SK-N-SH (cell line): Measurements from ENCODE around the gene MN1. TPM values are rescaled to one million over a fixed set of nuclear protein-coding genes. Genes with fewer than 3 reads are reported as not detected.

Experiments used
- CTCF ChIA-PET: fragments of 300-600, 350-600 bp; formaldehyde crosslinking; extraction: SDS; loops from one replicate; lab custom pipeline; 2021; lab: Yijun Ruan, JAX
- POLR2A ChIA-PET: fragments of 350-600 bp; sonication (Branson Sonifier 250); formaldehyde crosslinking; extraction: SDS; loops from one replicate; lab custom pipeline; 2020; ENCODE audit warnings: antibody characterized with exemption, inconsistent platforms; lab: Yijun Ruan, JAX
- DNase-seq: peaks from one replicate; pipeline ENCODE4 v3.0.0; 2012
- H2AFZ ChIP-seq: fragments of 200-600 bp; sonication (generic); 2 replicates; pipeline ENCODE4 v1.8.1; 2016; ENCODE audit warnings: antibody characterized with exemption, mild to moderate bottlenecking, low read depth
- H3F3A ChIP-seq: fragments of 200-600 bp; sonication (generic); replicated peaks from 2 replicates; pipeline ENCODE3; 2016; ENCODE audit warnings: antibody characterized with exemption, mild to moderate bottlenecking; ENCODE audit not compliant: insufficient read depth
- H3K27ac ChIP-seq, 2 experiments: fragments of 200-500 bp in 1 of 2; fragments of 200-600 bp in 1 of 2; sonication (Bioruptor generic) in 1 of 2; sonication (generic), shearing (Covaris generic) in 1 of 2; 2 replicates each; pipeline versions ENCODE4 v1.5.1 to v1.6.1; 2014 to 2016; ENCODE audit warnings: low read depth in 2 of 2, inconsistent platforms in 1 of 2, low read length in 1 of 2, mild to moderate bottlenecking in 1 of 2, mixed read lengths in 1 of 2
- H3K27me3 ChIP-seq: fragments of 200-600 bp; sonication (generic), shearing (Covaris generic); 2 replicates; pipeline ENCODE4 v1.6.1; 2016; ENCODE audit warnings: mixed run types; ENCODE audit not compliant: insufficient read depth
- H3K36me3 ChIP-seq, 2 experiments: fragments of 200-500 bp in 1 of 2; fragments of 200-600 bp in 1 of 2; sonication (Bioruptor generic) in 1 of 2; sonication (generic) in 1 of 2; replicated peaks in 1 of 2; 2 replicates each; pipeline versions ENCODE3 to v1.5.1; 2014 to 2016; ENCODE audit warnings: low read length in 1 of 2, mild to moderate bottlenecking in 1 of 2; ENCODE audit not compliant: insufficient read depth in 2 of 2, control insufficient read depth in 1 of 2
- H3K4me1 ChIP-seq, 2 experiments: fragments of 200-500 bp in 1 of 2; fragments of 200-600 bp in 1 of 2; sonication (Bioruptor generic) in 1 of 2; sonication (generic), shearing (Covaris generic) in 1 of 2; 2 replicates each; pipeline versions ENCODE4 v1.5.1 to v1.6.1; 2014 to 2016; ENCODE audit warnings: low read depth in 1 of 2, low read length in 1 of 2, mixed run types in 1 of 2; ENCODE audit not compliant: insufficient read depth in 2 of 2, control insufficient read depth in 1 of 2
- H3K4me2 ChIP-seq: fragments of 200-600 bp; sonication (generic), shearing (Covaris generic); 2 replicates; pipeline ENCODE4 v1.6.1; 2017; ENCODE audit warnings: mixed run types
- H3K4me3 ChIP-seq, 2 experiments: fragments of 200-500 bp in 1 of 2; fragments of 200-600 bp in 1 of 2; sonication (Bioruptor generic) in 1 of 2; sonication (generic), shearing (Covaris generic) in 1 of 2; 2 replicates each; pipeline versions ENCODE4 v1.5.1 to v1.8.1; 2014 to 2016; ENCODE audit warnings: low read depth in 2 of 2, inconsistent platforms in 1 of 2, low read length in 1 of 2, mild to moderate bottlenecking in 1 of 2, mixed read lengths in 1 of 2, moderate library complexity in 1 of 2
- H3K79me2 ChIP-seq: fragments of 200-600 bp; sonication (generic); 2 replicates; pipeline ENCODE4 v1.8.1; 2017; ENCODE audit warnings: mild to moderate bottlenecking; ENCODE audit not compliant: insufficient read depth
- H3K9ac ChIP-seq: fragments of 200-600 bp; sonication (generic); 2 replicates; pipeline ENCODE4 v1.6.1; 2017; ENCODE audit warnings: mixed run types
- H3K9me2 ChIP-seq: fragments of 200-600 bp; sonication (generic); 2 replicates; pipeline ENCODE4 v1.6.1; 2017; ENCODE audit warnings: mixed run types
- H3K9me3 ChIP-seq: fragments of 200-600 bp; sonication (generic); 2 replicates; pipeline ENCODE4 v1.6.1; 2017; ENCODE audit warnings: mixed run types, mild to moderate bottlenecking, moderate library complexity
- H4K20me1 ChIP-seq: fragments of 200-600 bp; sonication (generic); 2 replicates; pipeline ENCODE4 v1.6.1; 2017; ENCODE audit warnings: mild to moderate bottlenecking, mixed run types; ENCODE audit not compliant: insufficient read depth
- CHD2 ChIP-seq: fragments of 150-350 bp; IDR thresholded peaks from 2 replicates; pipeline ENCODE4 v1.6.1; 2018; ENCODE audit warnings: low read length; ENCODE audit not compliant: partially characterized antibody
- ELF1 ChIP-seq: IDR thresholded peaks from 2 replicates; pipeline ENCODE4 v1.4.0; 2012
- EZH2phosphoT487 ChIP-seq: fragments of 200-600 bp; sonication (generic); IDR thresholded peaks from 2 replicates; pipeline ENCODE4 v1.6.1; 2017; ENCODE audit warnings: low read depth, mixed run types, mild to moderate bottlenecking, antibody characterized with exemption, moderate library complexity, borderline replicate concordance
- FOSL2 ChIP-seq: IDR thresholded peaks from 2 replicates; pipeline ENCODE4 v1.4.0; 2012; ENCODE audit warnings: low read depth, mild to moderate bottlenecking, moderate library complexity, borderline replicate concordance
- GATA2 ChIP-seq: sonication (generic); formaldehyde crosslinking; IDR thresholded peaks from 2 replicates; pipeline ENCODE4 v1.5.0; 2020; ENCODE audit warnings: mild to moderate bottlenecking, missing genetic modification reagents
- IRF3 ChIP-seq: fragments of 150-350 bp; IDR thresholded peaks from 2 replicates; pipeline ENCODE4 v1.6.1; 2016; ENCODE audit warnings: mild to moderate bottlenecking, low read depth, low read length
- MAX ChIP-seq: IDR thresholded peaks from 2 replicates; pipeline ENCODE4 v1.4.0; 2012; ENCODE audit warnings: low read depth
- MXI1 ChIP-seq: IDR thresholded peaks from 2 replicates; pipeline ENCODE4 v1.6.1; 2012; ENCODE audit warnings: mild to moderate bottlenecking, low read depth, low read length, improper control_type of control experiment
- NFIC ChIP-seq: IDR thresholded peaks from 2 replicates; pipeline ENCODE4 v1.4.0; 2012; ENCODE audit warnings: borderline replicate concordance
- NRF1 ChIP-seq: IDR thresholded peaks from 2 replicates; pipeline ENCODE4 v1.6.1; 2012; ENCODE audit warnings: low read depth, mild to moderate bottlenecking, low read length
- POLR2AphosphoS5 ChIP-seq: IDR thresholded peaks from 2 replicates; pipeline ENCODE4 v1.6.1; 2012; ENCODE audit warnings: low read depth, low read length
- SMC3 ChIP-seq: IDR thresholded peaks from 2 replicates; pipeline ENCODE4 v1.6.1; 2012; ENCODE audit warnings: low read depth, low read length, improper control_type of control experiment
- TAF1 ChIP-seq: IDR thresholded peaks from 2 replicates; pipeline ENCODE4 v1.6.1; 2012; ENCODE audit warnings: low read depth, mild to moderate bottlenecking, low read length, moderate library complexity, borderline replicate concordance
- TCF12 ChIP-seq: IDR thresholded peaks from 2 replicates; pipeline ENCODE4 v1.4.0; 2012
- YY1 ChIP-seq: IDR thresholded peaks from 2 replicates; pipeline ENCODE4 v1.4.0; 2012; ENCODE audit warnings: low read depth, mild to moderate bottlenecking
- WGBS: methylation state at CpG from one replicate; pipeline ENCODE4 v1.1.6; 2017; ENCODE audit warnings: low lambda C conversion rate; 5-methylcytosine and 5-hydroxymethylcytosine counted together
- polyA plus RNA-seq, 3 experiments: library from polyadenylated mRNA; depleted of rRNA; stranded (reverse); fragments of >200 nt; gene quantifications; 2 replicates each; pipeline ENCODE4 v1.2.3, GENCODE V29; 2012
- TF ChIP-seq, protein P1 (sequence below): fragments of 150-350 bp; IDR thresholded peaks from 2 replicates; pipeline ENCODE4 v1.6.1; 2017; ENCODE audit warnings: antibody characterized with exemption, low read length, low read depth, borderline replicate concordance
- TF ChIP-seq, protein P2 (sequence below): IDR thresholded peaks from 2 replicates; pipeline ENCODE4 v1.4.0; 2012; ENCODE audit warnings: low read depth, borderline replicate concordance

Gene MN1
- polyA plus RNA-seq, 1 of the 3 experiments (the other 2 are of a cell fraction) = 0.20 TPM

DNA sequence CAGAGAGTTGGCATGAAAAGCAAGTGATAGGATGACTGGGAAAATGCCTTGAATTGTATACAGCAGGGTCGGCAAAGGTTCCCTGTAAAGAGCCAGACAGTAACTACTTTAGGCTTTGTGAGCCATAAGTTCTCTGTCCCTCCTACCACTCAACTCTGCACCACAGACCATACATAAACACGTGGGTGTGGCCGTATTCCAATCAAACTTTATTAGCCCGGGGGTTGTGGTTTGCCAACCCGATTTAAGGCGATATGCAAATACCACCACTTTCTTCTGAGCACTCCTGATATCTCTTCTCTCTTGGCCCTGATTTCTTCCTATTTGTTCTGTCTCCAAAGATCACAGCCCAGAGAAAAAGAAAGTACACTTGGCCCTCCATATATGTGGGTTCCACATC is 87.5 kb downstream of the MN1 start (continued):
- TF ChIP-seq, protein P1, sequence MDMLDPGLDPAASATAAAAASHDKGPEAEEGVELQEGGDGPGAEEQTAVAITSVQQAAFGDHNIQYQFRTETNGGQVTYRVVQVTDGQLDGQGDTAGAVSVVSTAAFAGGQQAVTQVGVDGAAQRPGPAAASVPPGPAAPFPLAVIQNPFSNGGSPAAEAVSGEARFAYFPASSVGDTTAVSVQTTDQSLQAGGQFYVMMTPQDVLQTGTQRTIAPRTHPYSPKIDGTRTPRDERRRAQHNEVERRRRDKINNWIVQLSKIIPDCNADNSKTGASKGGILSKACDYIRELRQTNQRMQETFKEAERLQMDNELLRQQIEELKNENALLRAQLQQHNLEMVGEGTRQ = no peak
- TF ChIP-seq TAF1 (no peak), FOSL2 (no peak), TCF12 (no peak), CHD2 (no peak), YY1 (no peak), SMC3 (no peak), MAX (no peak)
- TF ChIP-seq, protein P2, sequence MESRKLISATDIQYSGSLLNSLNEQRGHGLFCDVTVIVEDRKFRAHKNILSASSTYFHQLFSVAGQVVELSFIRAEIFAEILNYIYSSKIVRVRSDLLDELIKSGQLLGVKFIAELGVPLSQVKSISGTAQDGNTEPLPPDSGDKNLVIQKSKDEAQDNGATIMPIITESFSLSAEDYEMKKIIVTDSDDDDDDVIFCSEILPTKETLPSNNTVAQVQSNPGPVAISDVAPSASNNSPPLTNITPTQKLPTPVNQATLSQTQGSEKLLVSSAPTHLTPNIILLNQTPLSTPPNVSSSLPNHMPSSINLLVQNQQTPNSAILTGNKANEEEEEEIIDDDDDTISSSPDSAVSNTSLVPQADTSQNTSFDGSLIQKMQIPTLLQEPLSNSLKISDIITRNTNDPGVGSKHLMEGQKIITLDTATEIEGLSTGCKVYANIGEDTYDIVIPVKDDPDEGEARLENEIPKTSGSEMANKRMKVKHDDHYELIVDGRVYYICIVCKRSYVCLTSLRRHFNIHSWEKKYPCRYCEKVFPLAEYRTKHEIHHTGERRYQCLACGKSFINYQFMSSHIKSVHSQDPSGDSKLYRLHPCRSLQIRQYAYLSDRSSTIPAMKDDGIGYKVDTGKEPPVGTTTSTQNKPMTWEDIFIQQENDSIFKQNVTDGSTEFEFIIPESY = no peak

- no peak for DNase-seq
- no peaks in the 10 kb centered on the region for H3K79me2 ChIP-seq
These were observed 88.1 kb downstream of the MN1 start for GRCh38 chr22:27713461-27713860.

More at GRCh38 chr22:27713461-27713860, 88.1 kb downstream of the MN1 start:
- no peaks in the 10 kb centered on the region for H3K36me3 ChIP-seq
- peaks cover 8 to 13% of the 10 kb centered on the region in 2 experiments; a peak in 1 of 4 replicates for H3K4me1 ChIP-seq
- no peaks in the 10 kb centered on the region; the same call in 1 of the 2 replicates for H3K27me3 ChIP-seq
- H3K9ac ChIP-seq = no peak overlapping the region
- no peaks in the 10 kb centered on the region for H3K9me3 ChIP-seq
- no peak overlapping the region for H3K4me2 ChIP-seq
- ChIA-PET CTCF (no interaction called here), POLR2A (no interaction called here)
- H3K4me3 ChIP-seq = no peak overlapping the region
- TF ChIP-seq IRF3 (no peak), MXI1 (no peak), NRF1 (no peak), CHD2 (no peak), MAX (no peak), EZH2phosphoT487 (no peak), ELF1 (no peak), POLR2AphosphoS5 (no peak), GATA2 (CRISPR knock-in tag) (no peak), NFIC (no peak), YY1 (no peak)
- no peaks in the 10 kb centered on the region for H4K20me1 ChIP-seq
- 66% methylated on average over 4 of the region's 4 CpGs for WGBS
- no peaks in the 10 kb centered on the region for H3F3A ChIP-seq
- no peak overlapping the region for H3K27ac ChIP-seq
- no peaks in the 10 kb centered on the region for H3K9me2 ChIP-seq
- no peak overlapping the region for H2AFZ ChIP-seq
